Esophagus mucosa (tissue), 1 donor: Measurements from ENCODE around the gene DERL2. TPM values are rescaled to one million over a fixed set of nuclear protein-coding genes. Genes with fewer than 3 reads are reported as not detected.
"Not testable (repeated sequence)": the region's sequence is repeated elsewhere in the genome, so short reads cannot be mapped to it uniquely, and the experiment has no call there.

Source experiments
- ATAC-seq: fragments of 200-7000 bp; cut with Tn5 transposase; one replicate; pipeline ENCODE4 v1.9.1; 2020
- total RNA-seq: library from RNA; stranded (reverse); gene quantifications from one replicate; pipeline ENCODE4 v1.2.4, GENCODE V29; 2023
- donor health status: DM: yes; HTN: yes; CAD: no.

DERL2 gene
- total RNA-seq, 1 donor from 2014 or later = 35.0 TPM

- not testable (repeated sequence) for ATAC-seq
These were observed 50.1 kb downstream of the DERL2 start for GRCh38 chr17:5435781-5436315.

- ATAC-seq = no peak
These were observed 51.0 kb downstream of the DERL2 start for GRCh38 chr17:5434984-5435383.

- ATAC-seq = peak; percentile 85
These were observed 53.9 kb downstream of the DERL2 start for GRCh38 chr17:5431949-5432556.

- not testable (repeated sequence) for ATAC-seq
These were observed 54.7 kb downstream of the DERL2 start for GRCh38 chr17:5431234-5431633.

GRCh38 chr17:5430413-5430999 is 55.5 kb downstream of the DERL2 start:
- peak; percentile 78 for ATAC-seq

- no peak for ATAC-seq
These were observed 56.6 kb downstream of the DERL2 start for GRCh38 chr17:5429191-5429887.

GRCh38 chr17:5425826-5426225 is 60.2 kb downstream of the DERL2 start:
- no peak for ATAC-seq

- no peak for ATAC-seq
These were observed 61.1 kb downstream of the DERL2 start for GRCh38 chr17:5424909-5425308.

GRCh38 chr17:5422505-5422904 is 63.5 kb downstream of the DERL2 start:
- ATAC-seq = peak; percentile 50

Other genes with a start within 250 kb of the DERL2 start
- 15.1 TPM for gene RABEP1, start 203.9 kb downstream of the DERL2 start, total RNA-seq
- gene NUP88, start 66.5 kb downstream of the DERL2 start, total RNA-seq = 50.4 TPM
- 20.7 TPM for gene RPAIN, start 66.0 kb downstream of the DERL2 start, total RNA-seq
- gene C1QBP, start 47.0 kb downstream of the DERL2 start, total RNA-seq = 183 TPM
- 11.1 TPM for gene DHX33, start 17.2 kb downstream of the DERL2 start, total RNA-seq
- 8.1 TPM for gene MIS12, start 388 bp upstream of the DERL2 start, total RNA-seq
- gene NLRP1, start 98.3 kb upstream of the DERL2 start, total RNA-seq = 11.2 TPM